Measurements from ENCODE around the gene UBC.

- TF ChIP-seq CTCF (IDR thresholded peaks at IDR 0.05; ENCODE audit: insufficient read depth, low read depth, low read length) (peak; percentile 42), EZH2 (IDR thresholded peaks at IDR 0.05; ENCODE audit: insufficient read depth, low read length) (no peak)
Measured at GRCh38 chr12:124898200-124898922, 16.1 kb downstream of the UBC start.
